HG02588 (cell line): Measurements from ENCODE around the gene CAMKMT.

ENCODE experiments used
- ATAC-seq: cut with Tn5 transposase; IDR thresholded peaks from one replicate; pipeline ENCODE4 v1.9.1; 2021; ENCODE audit warnings: mild to moderate bottlenecking, moderate library complexity; ENCODE audit not compliant: unreplicated experiment

The CAMKMT gene

GRCh38 chr2:44682459-44682858 lies 320.7 kb downstream of the CAMKMT start:
- ATAC-seq: no peak

- no peak for ATAC-seq
Measured at GRCh38 chr2:44684559-44684958, 322.8 kb downstream of the CAMKMT start.

- no peak for ATAC-seq
Measured at GRCh38 chr2:44686561-44686960, 324.8 kb downstream of the CAMKMT start.

- no peak for ATAC-seq
Measured at GRCh38 chr2:44687686-44688455, 326.1 kb downstream of the CAMKMT start.

GRCh38 chr2:44688456-44689124 lies 326.8 kb downstream of the CAMKMT start:
- no peak for ATAC-seq

GRCh38 chr2:44689516-44689915 lies 327.8 kb downstream of the CAMKMT start:
- ATAC-seq: no peak

- ATAC-seq: no peak
Measured at GRCh38 chr2:44691174-44691785, 329.5 kb downstream of the CAMKMT start.

- no peak for ATAC-seq
Measured at GRCh38 chr2:44692821-44693220, 331.1 kb downstream of the CAMKMT start.

- no peak for ATAC-seq
Measured at GRCh38 chr2:44700824-44701223, 339.1 kb downstream of the CAMKMT start.

GRCh38 chr2:44705356-44705755 lies 343.6 kb downstream of the CAMKMT start:
- no peak for ATAC-seq

GRCh38 chr2:44705876-44706480 lies 344.2 kb downstream of the CAMKMT start:
- ATAC-seq: no peak

GRCh38 chr2:44706681-44707553 lies 345.2 kb downstream of the CAMKMT start:
- no peak for ATAC-seq

GRCh38 chr2:44707945-44708660 lies 346.4 kb downstream of the CAMKMT start:
- ATAC-seq: no peak

- no peak for ATAC-seq
Measured at GRCh38 chr2:44708661-44709000, 346.9 kb downstream of the CAMKMT start.

- no peak for ATAC-seq
Measured at GRCh38 chr2:44713170-44713569, 351.4 kb downstream of the CAMKMT start.

GRCh38 chr2:44715671-44716081 lies 353.9 kb downstream of the CAMKMT start:
- no peak for ATAC-seq

- no peak for ATAC-seq
Measured at GRCh38 chr2:44716131-44716530, 354.4 kb downstream of the CAMKMT start.

- ATAC-seq: no peak
Measured at GRCh38 chr2:44718431-44718830, 356.7 kb downstream of the CAMKMT start.

GRCh38 chr2:44719562-44719961 lies 357.8 kb downstream of the CAMKMT start:
- ATAC-seq: no peak

- no peak for ATAC-seq
Measured at GRCh38 chr2:44722026-44722625, 360.4 kb downstream of the CAMKMT start.
